Activated CD4-positive, alpha-beta memory T cell treated with anti-CD3 and anti-CD28 coated beads for 36 hours (primary cell): ENCODE results near the gene ZNF761. TPM values are rescaled to one million over a fixed set of nuclear protein-coding genes. Genes with fewer than 3 reads are reported as not detected.
"Not testable (repeated sequence)": the region's sequence is repeated elsewhere in the genome, so short reads cannot be mapped to it uniquely, and the experiment has no call there.

Experiments used
- CTCF ChIA-PET: fragments of 350-600 bp; sonication (Branson Sonifier 250); formaldehyde crosslinking; loops from one replicate; lab custom pipeline; 2021; ENCODE audit warnings: antibody characterized with exemption, inconsistent platforms; lab: Charles Lee
- POLR2A ChIA-PET: fragments of 350-600 bp; sonication (Branson Sonifier 250); formaldehyde crosslinking; loops from one replicate; lab custom pipeline; 2021; ENCODE audit warnings: antibody characterized with exemption; lab: Charles Lee
- DNase-seq: peaks from one replicate; pipeline ENCODE4 v3.0.0-alpha.2; 2020
- H3K27ac Mint-ChIP-seq: one replicate; pipeline ENCODE4 v1.8.0; 2021; ENCODE audit warnings: mixed read lengths
- H3K27me3 Mint-ChIP-seq: one replicate; pipeline ENCODE4 v1.8.0; 2021; ENCODE audit warnings: mixed read lengths
- H3K36me3 Mint-ChIP-seq: one replicate; pipeline ENCODE4 v1.8.0; 2021; ENCODE audit warnings: mixed read lengths
- H3K4me1 Mint-ChIP-seq: one replicate; pipeline ENCODE4 v1.8.0; 2021; ENCODE audit warnings: low read depth, mixed read lengths
- H3K4me3 Mint-ChIP-seq: one replicate; pipeline ENCODE4 v1.8.0; 2021; ENCODE audit warnings: mild to moderate bottlenecking, mixed read lengths
- H3K9me3 Mint-ChIP-seq: one replicate; pipeline ENCODE4 v1.8.0; 2021; ENCODE audit warnings: mixed read lengths
- intact Hi-C: fragments of 100-400 bp; cut with micrococcal nuclease; formaldehyde crosslinking; loops from one replicate; pipeline ENCODE4 v1.15.1; 2023
- total RNA-seq, 2 experiments: library from RNA; stranded (reverse); gene quantifications; one replicate each; pipeline ENCODE4 v1.2.3, GENCODE V29; 2021

The ZNF761 gene
- total RNA-seq, 2 experiments from 2014 or later: 10.6 to 11.3 TPM

GRCh38 chr19:53461866-53462265 lies 30.1 kb downstream of the ZNF761 start:
- Mint-ChIP-seq H3K9me3 (peaks cover 64% of the 10 kb centered on the region), H3K4me3 (no peak overlapping the region), H3K36me3 (peaks cover 40% of the 10 kb centered on the region), H3K4me1 (peaks cover 2% of the 10 kb centered on the region), H3K27me3 (peaks cover 13% of the 10 kb centered on the region), H3K27ac (no peak overlapping the region)
- DNase-seq: no peak
- ChIA-PET CTCF (no interaction called here), POLR2A (no interaction called here)
- intact Hi-C loops: no loop called here

DNA sequence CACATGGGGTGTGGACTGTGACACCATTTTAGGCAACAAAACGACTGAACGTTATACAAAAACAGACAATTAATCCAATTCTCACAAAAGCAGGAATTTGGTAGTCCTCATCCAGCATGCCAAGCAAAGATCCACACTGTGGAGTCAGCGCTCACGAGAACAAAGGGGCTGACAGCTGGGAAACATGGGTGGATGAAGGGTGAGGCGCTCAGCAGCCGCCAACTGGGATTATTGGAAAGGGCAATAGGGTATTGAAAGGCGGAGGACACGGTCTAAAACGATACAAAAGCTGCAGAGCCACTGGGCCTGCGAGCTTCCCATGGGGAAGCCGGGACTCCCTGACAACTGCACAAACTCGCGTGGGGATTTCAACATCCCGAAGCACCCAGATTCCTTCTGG lies 31.1 kb downstream of the ZNF761 start:
- peaks cover 13% of the 10 kb centered on the region for H3K27me3 Mint-ChIP-seq
- intact Hi-C loops: no loop called here
- DNase-seq: no peak
- H3K27ac Mint-ChIP-seq: no peak overlapping the region
- peaks cover 36% of the 10 kb centered on the region for H3K36me3 Mint-ChIP-seq
- no peak overlapping the region for H3K4me3 Mint-ChIP-seq
- peaks cover 5% of the 10 kb centered on the region for H3K4me1 Mint-ChIP-seq
- CTCF ChIA-PET: no interaction called here
- peaks cover 55% of the 10 kb centered on the region for H3K9me3 Mint-ChIP-seq
- POLR2A ChIA-PET: no interaction called here

GRCh38 chr19:53463263-53463662 lies 31.5 kb downstream of the ZNF761 start:
- H3K27me3 Mint-ChIP-seq: peaks cover 13% of the 10 kb centered on the region
- H3K27ac Mint-ChIP-seq: no peak overlapping the region
- CTCF ChIA-PET: no interaction called here
- H3K4me3 Mint-ChIP-seq: no peak overlapping the region
- POLR2A ChIA-PET: no interaction called here
- DNase-seq: peak; percentile 35
- intact Hi-C loops: no loop called here
- H3K36me3 Mint-ChIP-seq: peaks cover 32% of the 10 kb centered on the region
- peaks cover 7% of the 10 kb centered on the region for H3K4me1 Mint-ChIP-seq
- H3K9me3 Mint-ChIP-seq: peaks cover 51% of the 10 kb centered on the region

GRCh38 chr19:53466726-53467484 lies 35.1 kb downstream of the ZNF761 start:
- POLR2A ChIA-PET: no interaction called here
- DNase-seq: no peak
- CTCF ChIA-PET: no interaction called here
- intact Hi-C loops: loop anchor here (2.0 kb wide), 2 partner anchors 36 to 54 kb away; partner anchors contain the start of gene ZNF761
- H3K4me3 Mint-ChIP-seq: peak overlapping the region; percentile 88
- H3K27me3 Mint-ChIP-seq: peaks cover 13% of the 10 kb centered on the region
- H3K4me1 Mint-ChIP-seq: peaks cover 20% of the 10 kb centered on the region
- peaks cover 43% of the 10 kb centered on the region for H3K36me3 Mint-ChIP-seq
- peaks cover 27% of the 10 kb centered on the region for H3K9me3 Mint-ChIP-seq
- no peak overlapping the region for H3K27ac Mint-ChIP-seq

DNA sequence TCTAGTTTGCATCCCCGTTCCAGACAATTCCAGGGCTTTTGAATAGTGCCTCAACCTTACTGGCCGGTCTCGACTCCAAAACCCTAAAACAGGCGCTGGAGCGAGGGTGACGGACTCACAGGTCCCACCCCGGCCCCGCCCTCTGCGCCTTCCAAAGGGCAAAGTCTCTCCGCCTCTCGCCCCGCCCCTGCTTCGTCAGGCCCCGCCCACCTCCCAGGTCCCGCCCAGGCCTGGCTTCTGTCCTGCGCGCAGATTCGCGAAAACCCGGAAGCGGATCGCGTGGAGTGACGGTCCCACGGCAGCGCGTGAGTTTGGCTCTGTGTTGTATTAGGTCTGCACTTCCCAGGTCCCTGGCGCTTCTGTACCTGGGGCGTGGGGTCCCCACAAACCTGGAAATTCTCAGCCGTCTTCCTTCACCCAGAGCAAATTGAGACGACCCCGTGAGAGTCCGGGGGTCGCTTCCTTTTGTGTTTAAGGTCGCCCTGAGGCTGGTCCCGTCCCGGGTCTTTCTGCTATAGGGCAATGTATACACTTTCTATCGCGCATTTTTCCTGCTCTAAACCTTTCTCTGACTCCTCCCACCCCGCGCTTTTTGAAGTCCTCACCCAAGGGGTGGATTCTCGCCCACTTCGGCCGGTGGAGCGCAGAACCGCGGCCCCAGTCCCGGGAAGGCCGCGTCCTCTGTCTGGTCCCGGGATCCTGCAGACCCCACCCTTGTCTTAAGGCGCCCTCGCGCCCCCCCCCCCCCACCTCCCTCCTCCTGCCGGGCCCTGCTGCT lies 35.9 kb downstream of the ZNF761 start, which contains the start of gene ZNF813:
TSS of gene ZNF813 (plus strand) at position 249 of the 778 bp plus-strand sequence. CDS start 16,090 bp downstream, outside the sequence.
- Mint-ChIP-seq H3K36me3 (peaks cover 49% of the 10 kb centered on the region), H3K27me3 (peaks cover 11% of the 10 kb centered on the region), H3K4me3 (peak within 1 kb of the TSS; percentile 88), H3K27ac (peak within 1 kb of the TSS; percentile 75), H3K9me3 (peaks cover 26% of the 10 kb centered on the region), H3K4me1 (peaks cover 21% of the 10 kb centered on the region)
- peak; percentile 98 for DNase-seq
- ChIA-PET POLR2A (no interaction called here), CTCF (no interaction called here)
- intact Hi-C loops: loop anchor here (2.0 kb wide), 2 partner anchors 37 to 53 kb away; partner anchors contain the start of gene ZNF761

DNA sequence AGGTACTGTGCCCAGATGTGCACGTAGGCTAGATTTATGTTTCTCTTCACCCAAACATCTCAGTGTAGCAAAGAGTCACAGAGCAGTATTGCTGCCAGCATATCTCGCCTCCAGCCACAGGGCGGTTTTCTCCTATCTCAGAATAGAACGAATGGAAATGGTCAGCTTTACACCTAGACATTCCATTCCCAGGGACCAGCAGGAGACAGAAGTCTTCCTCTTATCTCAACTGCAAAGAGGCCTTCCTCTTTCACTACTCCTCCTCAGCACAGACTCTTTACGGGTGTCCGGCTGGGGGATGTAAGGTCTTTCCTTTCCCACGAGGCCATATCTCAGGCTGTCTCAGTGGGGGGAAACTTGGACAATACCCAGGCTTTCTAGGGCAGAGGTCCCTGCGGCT lies 36.8 kb downstream of the ZNF761 start:
- peaks cover 22% of the 10 kb centered on the region for H3K9me3 Mint-ChIP-seq
- H3K27me3 Mint-ChIP-seq, intact Hi-C loops, H3K27ac Mint-ChIP-seq, DNase-seq, POLR2A ChIA-PET, CTCF ChIA-PET: not testable (repeated sequence)
- peaks cover 51% of the 10 kb centered on the region for H3K36me3 Mint-ChIP-seq
- peaks cover 21% of the 10 kb centered on the region for H3K4me1 Mint-ChIP-seq
- H3K4me3 Mint-ChIP-seq: peak overlapping the region; percentile 88

- intact Hi-C loops: no loop called here
- peaks cover 73% of the 10 kb centered on the region for H3K36me3 Mint-ChIP-seq
- CTCF ChIA-PET: no interaction called here
- peaks cover 44% of the 10 kb centered on the region for H3K9me3 Mint-ChIP-seq
- no peak overlapping the region for H3K4me3 Mint-ChIP-seq
- H3K4me1 Mint-ChIP-seq: peaks cover 19% of the 10 kb centered on the region
- H3K27ac Mint-ChIP-seq: no peak overlapping the region
- DNase-seq: no peak
- POLR2A ChIA-PET: no interaction called here
- no peaks in the 10 kb centered on the region for H3K27me3 Mint-ChIP-seq
Observed at GRCh38 chr19:53471916-53472315, 40.1 kb downstream of the ZNF761 start.

GRCh38 chr19:53474832-53475231 lies 43.0 kb downstream of the ZNF761 start:
- H3K9me3 Mint-ChIP-seq: peaks cover 68% of the 10 kb centered on the region
- DNase-seq, intact Hi-C loops, H3K27ac Mint-ChIP-seq, CTCF ChIA-PET, H3K4me3 Mint-ChIP-seq, H3K4me1 Mint-ChIP-seq, H3K27me3 Mint-ChIP-seq: not testable (repeated sequence)
- H3K36me3 Mint-ChIP-seq: peaks cover 93% of the 10 kb centered on the region
- POLR2A ChIA-PET: interaction anchor here (1.2 kb wide), 1 partner anchor 36 kb away, joined by 3 read pairs; no protein-coding TSS in a partner anchor

GRCh38 chr19:53475470-53475869 lies 43.7 kb downstream of the ZNF761 start:
- intact Hi-C loops, H3K27me3 Mint-ChIP-seq, DNase-seq, CTCF ChIA-PET, H3K4me1 Mint-ChIP-seq, H3K27ac Mint-ChIP-seq, H3K4me3 Mint-ChIP-seq: not testable (repeated sequence)
- Mint-ChIP-seq H3K36me3 (peaks cover 94% of the 10 kb centered on the region), H3K9me3 (peaks cover 75% of the 10 kb centered on the region)
- POLR2A ChIA-PET: interaction anchor here (1.2 kb wide), 1 partner anchor 37 kb away, joined by 3 read pairs; no protein-coding TSS in a partner anchor

DNA sequence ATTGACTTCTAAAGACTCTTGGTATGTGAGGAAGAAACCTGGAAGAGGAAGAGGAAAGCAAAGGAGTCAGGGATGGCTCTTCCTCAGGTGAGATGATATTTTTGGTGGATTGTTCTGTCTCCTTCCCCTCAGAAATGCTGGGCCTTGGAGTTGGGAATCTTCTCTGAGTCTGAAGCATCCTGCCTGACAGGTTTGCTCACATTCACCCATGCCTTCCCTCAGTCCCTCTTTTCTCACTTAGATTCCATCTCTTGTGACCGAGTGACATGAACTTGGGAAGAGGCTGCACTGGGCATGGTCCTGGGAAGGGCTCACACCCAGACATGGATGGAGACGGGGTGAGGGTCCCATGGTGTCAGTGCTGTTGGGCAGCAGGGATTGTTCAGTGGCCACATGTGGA lies 52.0 kb downstream of the ZNF761 start:
- Mint-ChIP-seq H3K9me3 (peaks cover 76% of the 10 kb centered on the region), H3K36me3 (peaks cover 94% of the 10 kb centered on the region)
- DNase-seq, H3K27ac Mint-ChIP-seq, H3K27me3 Mint-ChIP-seq, CTCF ChIA-PET, H3K4me3 Mint-ChIP-seq, intact Hi-C loops, POLR2A ChIA-PET, H3K4me1 Mint-ChIP-seq: not testable (repeated sequence)

DNA sequence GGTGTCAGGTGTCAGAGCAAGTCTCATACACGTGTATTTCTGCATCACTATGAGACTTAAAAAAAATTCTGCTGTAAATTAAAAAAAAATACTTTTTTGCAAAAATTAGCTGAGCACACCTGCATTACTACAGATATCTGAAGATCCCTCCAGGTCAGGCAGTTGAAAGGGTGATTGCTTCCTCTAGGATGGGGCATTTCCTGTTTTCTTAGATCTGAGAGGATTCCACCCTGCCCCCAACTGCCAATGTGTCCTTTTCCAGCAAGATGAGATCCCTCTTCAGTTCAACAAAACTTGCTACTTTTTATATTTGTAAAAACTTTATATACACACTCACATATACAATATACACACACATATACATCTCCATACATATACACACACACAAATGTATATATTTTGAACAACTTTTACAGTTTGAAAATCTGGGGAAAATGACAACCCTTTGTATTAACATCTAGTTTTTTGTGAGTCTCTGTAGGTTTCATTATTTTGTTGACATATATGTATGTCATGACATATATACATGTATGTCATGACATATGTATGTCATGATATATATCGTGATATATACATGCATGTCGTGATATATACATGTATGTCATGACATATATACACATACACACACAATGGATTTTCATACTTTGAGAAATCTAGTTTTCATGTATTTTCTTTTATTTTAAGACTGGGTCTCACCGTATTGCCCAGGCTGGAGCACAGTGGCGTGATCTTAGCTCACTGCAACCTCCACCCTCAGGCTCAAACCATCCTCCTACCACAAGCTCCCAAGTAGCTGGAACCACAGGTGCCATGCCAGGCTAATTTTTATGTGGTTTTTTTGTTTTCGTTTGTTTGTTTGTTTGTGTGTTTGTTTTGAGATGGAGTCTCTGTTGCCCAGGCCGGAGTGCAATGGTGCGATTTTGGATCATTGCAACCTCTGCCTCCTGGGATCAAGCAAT lies 53.5 kb downstream of the ZNF761 start:
- H3K36me3 Mint-ChIP-seq: peaks cover 91% of the 10 kb centered on the region
- CTCF ChIA-PET: no interaction called here
- peaks cover 67% of the 10 kb centered on the region for H3K9me3 Mint-ChIP-seq
- no peak for DNase-seq
- H3K4me1 Mint-ChIP-seq: no peaks in the 10 kb centered on the region
- no peaks in the 10 kb centered on the region for H3K27me3 Mint-ChIP-seq
- H3K27ac Mint-ChIP-seq: no peak overlapping the region
- intact Hi-C loops: no loop called here
- POLR2A ChIA-PET: no interaction called here
- no peak overlapping the region for H3K4me3 Mint-ChIP-seq
